Fibroblast of skin of abdomen (primary cell): Measurements from ENCODE around the gene PSMD6. TPM values are rescaled to one million over a fixed set of nuclear protein-coding genes. Genes with fewer than 3 reads are reported as not detected.

ENCODE experiments used
- DNase-seq: peaks from one replicate; pipeline ENCODE4 v3.0.0-alpha.2; 2013
- polyA plus RNA-seq, 2 experiments: library from polyadenylated mRNA; unstranded; fragments of 120-200 nt; gene quantifications; one replicate each; pipeline ENCODE4 v1.2.1, GENCODE V29; 2013; ENCODE audit not compliant: insufficient read length in 2 of 2

PSMD6 gene
- 79.4 TPM for polyA plus RNA-seq (2013, experiment 1 of 2; ENCODE audit: insufficient read length)
- polyA plus RNA-seq (2013, experiment 2 of 2; ENCODE audit: insufficient read length) = 82.8 TPM

- peak; percentile 81 for DNase-seq
Measured at GRCh38 chr3:64023187-64023860, at the start of gene PSMD6. PSMD6 (minus strand) TSS chr3:64023494; CDS start chr3:64023419, 75 bp downstream.

- DNase-seq = no peak
Measured at GRCh38 chr3:64072126-64072525, 48.8 kb upstream of the PSMD6 start.

GRCh38 chr3:64070704-64071103, 47.4 kb upstream of the PSMD6 start:
- no peak for DNase-seq

GRCh38 chr3:64067506-64068346, 44.4 kb upstream of the PSMD6 start:
- no peak for DNase-seq

- no peak for DNase-seq
Measured at GRCh38 chr3:64064804-64065203, 41.5 kb upstream of the PSMD6 start.

- DNase-seq = no peak
Measured at GRCh38 chr3:64063983-64064438, 40.7 kb upstream of the PSMD6 start.

- peak; percentile 28 for DNase-seq
Measured at GRCh38 chr3:64063207-64063982, 40.1 kb upstream of the PSMD6 start.

- no peak for DNase-seq
Measured at GRCh38 chr3:64061628-64062027, 38.3 kb upstream of the PSMD6 start.

- DNase-seq = peak; percentile 35
Measured at GRCh38 chr3:64059484-64060175, 36.3 kb upstream of the PSMD6 start.

- DNase-seq = no peak
Measured at GRCh38 chr3:64058566-64058965, 35.3 kb upstream of the PSMD6 start.

GRCh38 chr3:64057231-64057630, 33.9 kb upstream of the PSMD6 start:
- DNase-seq = no peak

- DNase-seq = peak; percentile 81
Measured at GRCh38 chr3:64056606-64057180, 33.4 kb upstream of the PSMD6 start.

- no peak for DNase-seq
Measured at GRCh38 chr3:64055076-64055475, 31.8 kb upstream of the PSMD6 start.

GRCh38 chr3:64054488-64054887, 31.2 kb upstream of the PSMD6 start:
- DNase-seq = no peak

- no peak for DNase-seq
Measured at GRCh38 chr3:64053581-64053980, 30.3 kb upstream of the PSMD6 start.

GRCh38 chr3:64053117-64053516, 29.8 kb upstream of the PSMD6 start:
- DNase-seq = no peak

- no peak for DNase-seq
Measured at GRCh38 chr3:64049832-64050231, 26.5 kb upstream of the PSMD6 start.

GRCh38 chr3:64049136-64049535, 25.8 kb upstream of the PSMD6 start:
- DNase-seq = peak; percentile 60

- DNase-seq = peak; percentile 34
Measured at GRCh38 chr3:64048631-64049061, 25.4 kb upstream of the PSMD6 start.

- DNase-seq = no peak
Measured at GRCh38 chr3:64047787-64048186, 24.5 kb upstream of the PSMD6 start.

- DNase-seq = no peak
Measured at GRCh38 chr3:64046996-64047594, 23.8 kb upstream of the PSMD6 start.
